Medulla oblongata (tissue), 1 donor: Measurements from ENCODE around the gene ZCCHC18.
"Not testable (repeated sequence)": the region's sequence is repeated elsewhere in the genome, so short reads cannot be mapped to it uniquely, and the experiment has no call there.

Experiments used
- DNase-seq: peaks from one replicate; pipeline ENCODE4 v3.0.0-alpha.2; 2015; ENCODE audit errors: extremely low spot score

ZCCHC18 gene

GRCh38 chrX:104112326-104112951 is at the start of gene ZCCHC18:
Gene ZCCHC18, plus strand, starts transcription at chrX:104112523. Its CDS starts 1,589 bp downstream, at chrX:104114112.
- DNase-seq = peak; percentile 46

- not testable (repeated sequence) for DNase-seq
Measured at GRCh38 chrX:104062636-104063035, 49.7 kb upstream of the ZCCHC18 start.

- DNase-seq = not testable (repeated sequence)
Measured at GRCh38 chrX:104075778-104076445, 36.4 kb upstream of the ZCCHC18 start, which contains the start of gene TMSB15C. Gene TMSB15C, minus strand, starts transcription at chrX:104076236.

- DNase-seq = not testable (repeated sequence)
Measured at GRCh38 chrX:104077854-104078253, 34.5 kb upstream of the ZCCHC18 start.

GRCh38 chrX:104084063-104084462 is 28.3 kb upstream of the ZCCHC18 start:
- DNase-seq = no peak

GRCh38 chrX:104084534-104085277 is 27.6 kb upstream of the ZCCHC18 start:
- no peak for DNase-seq

GRCh38 chrX:104085477-104085876 is 26.8 kb upstream of the ZCCHC18 start:
- no peak for DNase-seq

GRCh38 chrX:104085919-104086318 is 26.4 kb upstream of the ZCCHC18 start:
- no peak for DNase-seq

- DNase-seq = peak; percentile 84
Measured at GRCh38 chrX:104098151-104098808, 14.0 kb upstream of the ZCCHC18 start.

- DNase-seq = no peak
Measured at GRCh38 chrX:104098919-104099318, 13.4 kb upstream of the ZCCHC18 start.

- no peak for DNase-seq
Measured at GRCh38 chrX:104104676-104105075, 7.6 kb upstream of the ZCCHC18 start.

GRCh38 chrX:104105330-104106262 is 6.7 kb upstream of the ZCCHC18 start:
- no peak for DNase-seq

GRCh38 chrX:104108955-104109354 is 3.4 kb upstream of the ZCCHC18 start:
- DNase-seq = no peak

GRCh38 chrX:104110491-104111240 is 1.7 kb upstream of the ZCCHC18 start:
- not testable (repeated sequence) for DNase-seq

- peak; percentile 68 for DNase-seq
Measured at GRCh38 chrX:104113222-104113965, 1.1 kb downstream of the ZCCHC18 start.

GRCh38 chrX:104117759-104118158 is 5.4 kb downstream of the ZCCHC18 start:
- DNase-seq = no peak

- no peak for DNase-seq
Measured at GRCh38 chrX:104118765-104119164, 6.4 kb downstream of the ZCCHC18 start.

GRCh38 chrX:104122829-104123228 is 10.5 kb downstream of the ZCCHC18 start:
- no peak for DNase-seq

GRCh38 chrX:104126856-104127255 is 14.5 kb downstream of the ZCCHC18 start:
- no peak for DNase-seq
